Stomach (tissue), 4 donors: Measurements from ENCODE around the gene HLA-G.

Experiments
- EP300 ChIP-seq: sonication (generic); formaldehyde crosslinking; IDR thresholded peaks from one replicate; pipeline ENCODE4 v1.6.1; 2017; ENCODE audit warnings: antibody characterized with exemption
- POLR2A ChIP-seq, 4 donors: fragments of 450-650 bp; IDR thresholded peaks; one replicate each; pipeline ENCODE4 v1.6.1; 2016; ENCODE audit warnings: antibody characterized with exemption in 4 of 4, control low read depth in 2 of 4, mild to moderate bottlenecking in 1 of 4, moderate library complexity in 1 of 4
- TF ChIP-seq, protein P1 (sequence below), 7 experiments: fragments of 450-650 bp in 4 of 7; fragments of 200-600 bp in 3 of 7; sonication (generic) in 3 of 7; IDR thresholded peaks; one replicate each; pipeline ENCODE4 v1.5.1; 2016 to 2019; ENCODE audit warnings: antibody characterized with exemption in 7 of 7, control low read depth in 2 of 7, mild to moderate bottlenecking in 1 of 7

DNA sequence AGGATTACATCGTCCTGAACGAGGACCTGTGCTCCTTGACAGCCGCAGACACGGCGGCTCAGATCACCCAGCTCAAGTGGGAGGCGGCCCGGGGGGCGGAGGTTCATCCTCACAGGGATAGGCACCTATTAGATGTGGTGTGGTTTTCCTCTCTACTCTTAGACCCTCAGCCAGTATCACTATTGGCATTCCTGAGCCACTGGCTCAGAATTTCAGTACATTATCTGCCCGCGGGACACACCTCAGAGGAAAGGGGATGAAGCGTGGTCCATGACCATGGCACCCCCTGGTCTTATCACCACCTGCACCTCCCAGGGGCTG lies 34.6 kb upstream of the HLA-G start:
- TF ChIP-seq, protein P1, sequence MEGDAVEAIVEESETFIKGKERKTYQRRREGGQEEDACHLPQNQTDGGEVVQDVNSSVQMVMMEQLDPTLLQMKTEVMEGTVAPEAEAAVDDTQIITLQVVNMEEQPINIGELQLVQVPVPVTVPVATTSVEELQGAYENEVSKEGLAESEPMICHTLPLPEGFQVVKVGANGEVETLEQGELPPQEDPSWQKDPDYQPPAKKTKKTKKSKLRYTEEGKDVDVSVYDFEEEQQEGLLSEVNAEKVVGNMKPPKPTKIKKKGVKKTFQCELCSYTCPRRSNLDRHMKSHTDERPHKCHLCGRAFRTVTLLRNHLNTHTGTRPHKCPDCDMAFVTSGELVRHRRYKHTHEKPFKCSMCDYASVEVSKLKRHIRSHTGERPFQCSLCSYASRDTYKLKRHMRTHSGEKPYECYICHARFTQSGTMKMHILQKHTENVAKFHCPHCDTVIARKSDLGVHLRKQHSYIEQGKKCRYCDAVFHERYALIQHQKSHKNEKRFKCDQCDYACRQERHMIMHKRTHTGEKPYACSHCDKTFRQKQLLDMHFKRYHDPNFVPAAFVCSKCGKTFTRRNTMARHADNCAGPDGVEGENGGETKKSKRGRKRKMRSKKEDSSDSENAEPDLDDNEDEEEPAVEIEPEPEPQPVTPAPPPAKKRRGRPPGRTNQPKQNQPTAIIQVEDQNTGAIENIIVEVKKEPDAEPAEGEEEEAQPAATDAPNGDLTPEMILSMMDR (IDR thresholded peaks at IDR 0.05) = no peak
- TF ChIP-seq POLR2A (IDR thresholded peaks at IDR 0.05) (no peak), EP300 (no peak)
